ENCODE measurements around the gene RALGAPA2. TPM values are rescaled to one million over a fixed set of nuclear protein-coding genes. Genes with fewer than 3 reads are reported as not detected.

RALGAPA2 gene
- total and polyA plus RNA-seq, 2 experiments from 2014 or later, result 13.1 to 43.4 TPM

GRCh38 chr20:20755674-20756319, 43.4 kb upstream of the RALGAPA2 start:
- H3K4me1 ChIP-seq (ENCODE audit: insufficient read depth), result no peaks in the 10 kb centered on the region
- TF ChIP-seq, protein P1, sequence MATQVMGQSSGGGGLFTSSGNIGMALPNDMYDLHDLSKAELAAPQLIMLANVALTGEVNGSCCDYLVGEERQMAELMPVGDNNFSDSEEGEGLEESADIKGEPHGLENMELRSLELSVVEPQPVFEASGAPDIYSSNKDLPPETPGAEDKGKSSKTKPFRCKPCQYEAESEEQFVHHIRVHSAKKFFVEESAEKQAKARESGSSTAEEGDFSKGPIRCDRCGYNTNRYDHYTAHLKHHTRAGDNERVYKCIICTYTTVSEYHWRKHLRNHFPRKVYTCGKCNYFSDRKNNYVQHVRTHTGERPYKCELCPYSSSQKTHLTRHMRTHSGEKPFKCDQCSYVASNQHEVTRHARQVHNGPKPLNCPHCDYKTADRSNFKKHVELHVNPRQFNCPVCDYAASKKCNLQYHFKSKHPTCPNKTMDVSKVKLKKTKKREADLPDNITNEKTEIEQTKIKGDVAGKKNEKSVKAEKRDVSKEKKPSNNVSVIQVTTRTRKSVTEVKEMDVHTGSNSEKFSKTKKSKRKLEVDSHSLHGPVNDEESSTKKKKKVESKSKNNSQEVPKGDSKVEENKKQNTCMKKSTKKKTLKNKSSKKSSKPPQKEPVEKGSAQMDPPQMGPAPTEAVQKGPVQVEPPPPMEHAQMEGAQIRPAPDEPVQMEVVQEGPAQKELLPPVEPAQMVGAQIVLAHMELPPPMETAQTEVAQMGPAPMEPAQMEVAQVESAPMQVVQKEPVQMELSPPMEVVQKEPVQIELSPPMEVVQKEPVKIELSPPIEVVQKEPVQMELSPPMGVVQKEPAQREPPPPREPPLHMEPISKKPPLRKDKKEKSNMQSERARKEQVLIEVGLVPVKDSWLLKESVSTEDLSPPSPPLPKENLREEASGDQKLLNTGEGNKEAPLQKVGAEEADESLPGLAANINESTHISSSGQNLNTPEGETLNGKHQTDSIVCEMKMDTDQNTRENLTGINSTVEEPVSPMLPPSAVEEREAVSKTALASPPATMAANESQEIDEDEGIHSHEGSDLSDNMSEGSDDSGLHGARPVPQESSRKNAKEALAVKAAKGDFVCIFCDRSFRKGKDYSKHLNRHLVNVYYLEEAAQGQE (IDR thresholded peaks at IDR 0.05; ENCODE audit: unreplicated experiment), result no peak
- no peak for TF ChIP-seq JUNB (IDR thresholded peaks at IDR 0.05; ENCODE audit: unreplicated experiment)
- no peak for TF ChIP-seq EZH2phosphoT487 (IDR thresholded peaks at IDR 0.05; ENCODE audit: unreplicated experiment)
- TF ChIP-seq CREB1 (CRISPR knock-in tag; IDR thresholded peaks at IDR 0.05; ENCODE audit: low read depth), result no peak
- TF ChIP-seq POLR2AphosphoS5 (IDR thresholded peaks at IDR 0.05; ENCODE audit: low read depth), result no peak
- no peak for TF ChIP-seq ZNF331 (CRISPR knock-in tag; IDR thresholded peaks at IDR 0.05; ENCODE audit: low read depth)
- no peak for TF ChIP-seq ZNF114 (CRISPR knock-in tag; IDR thresholded peaks at IDR 0.05)
- no peak for TF ChIP-seq CTCF (conservative IDR thresholded peaks at IDR 0.05; ENCODE audit: low read depth in 2 of 2)
- TF ChIP-seq ZNF462 (CRISPR knock-in tag; IDR thresholded peaks at IDR 0.05), result no peak
- no peak for TF ChIP-seq STAT1 (IDR thresholded peaks at IDR 0.05; ENCODE audit: unreplicated experiment)
- TF ChIP-seq, protein P2, sequence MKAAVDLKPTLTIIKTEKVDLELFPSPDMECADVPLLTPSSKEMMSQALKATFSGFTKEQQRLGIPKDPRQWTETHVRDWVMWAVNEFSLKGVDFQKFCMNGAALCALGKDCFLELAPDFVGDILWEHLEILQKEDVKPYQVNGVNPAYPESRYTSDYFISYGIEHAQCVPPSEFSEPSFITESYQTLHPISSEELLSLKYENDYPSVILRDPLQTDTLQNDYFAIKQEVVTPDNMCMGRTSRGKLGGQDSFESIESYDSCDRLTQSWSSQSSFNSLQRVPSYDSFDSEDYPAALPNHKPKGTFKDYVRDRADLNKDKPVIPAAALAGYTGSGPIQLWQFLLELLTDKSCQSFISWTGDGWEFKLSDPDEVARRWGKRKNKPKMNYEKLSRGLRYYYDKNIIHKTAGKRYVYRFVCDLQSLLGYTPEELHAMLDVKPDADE (IDR thresholded peaks at IDR 0.05), result no peak
- no peak for TF ChIP-seq NANOG (IDR thresholded peaks at IDR 0.05; ENCODE audit: borderline replicate concordance)
- no peak for TF ChIP-seq EZH2 (IDR thresholded peaks at IDR 0.05; ENCODE audit: low read depth, unreplicated experiment)
- Mint-ChIP-seq H3K27ac (no peak overlapping the region), H3K4me1 (no peaks in the 10 kb centered on the region; the same call in 2 of the 3 replicates), H3K9me3 (no peaks in the 10 kb centered on the region), H3K27me3 (ENCODE audit: insufficient read depth, low read depth, poor library complexity) (peaks cover 2% of the 10 kb centered on the region), H3K36me3 (ENCODE audit: low read depth) (no peaks in the 10 kb centered on the region), H3K4me3 (no peak overlapping the region)
- H4K20me1 ChIP-seq (replicated peaks; ENCODE audit: insufficient read depth), result no peaks in the 10 kb centered on the region
- H3K27me3 ChIP-seq (ENCODE audit: insufficient read depth), result no peaks in the 10 kb centered on the region
- no peak overlapping the region for H3K27ac ChIP-seq (ENCODE audit: low read depth)
- no peak overlapping the region for H3K4me3 ChIP-seq
- no peaks in the 10 kb centered on the region for H3K79me2 ChIP-seq (replicated peaks; ENCODE audit: insufficient read depth)
- no peak overlapping the region for H2AFZ ChIP-seq
- no peak for ATAC-seq
- 0 out of 2 replicates have a peak, but pooled peaks cover 8% of the 10 kb centered on the region for H3K9me2 ChIP-seq (ENCODE audit: insufficient read depth)
- no peak for DNase-seq (ENCODE audit: low spot score)
- H3F3A ChIP-seq (replicated peaks; ENCODE audit: low read depth), result no peaks in the 10 kb centered on the region
- no peaks in the 10 kb centered on the region for H3K36me3 ChIP-seq (ENCODE audit: insufficient read depth)
- no peak overlapping the region for H3K4me2 ChIP-seq
